ENCODE measurements around the gene CCNL1. TPM values are rescaled to one million over a fixed set of nuclear protein-coding genes. Genes with fewer than 3 reads are reported as not detected.

The CCNL1 gene
- total RNA-seq, 2 experiments from 2014 or later, result 180 to 191 TPM

DNA sequence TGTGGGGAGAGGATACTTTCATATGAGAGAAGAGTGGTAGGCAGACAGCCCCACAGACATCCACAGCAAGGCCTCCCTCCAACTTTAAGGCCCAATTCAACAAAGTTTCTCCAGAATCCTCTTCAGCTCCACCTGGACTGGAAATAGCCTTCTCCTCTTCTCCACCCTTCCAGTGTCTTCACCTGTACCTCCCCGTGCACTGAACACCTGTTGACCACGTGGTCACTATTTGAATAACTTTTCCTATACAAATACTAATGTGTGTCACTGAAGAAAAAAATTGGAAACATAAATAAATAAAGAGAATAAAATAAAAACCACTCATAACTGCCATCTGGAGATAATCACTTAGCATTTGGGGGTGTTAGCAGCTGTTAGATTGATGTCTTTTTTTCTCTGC is 52.9 kb downstream of the CCNL1 start:
- H3K36me3 Mint-ChIP-seq (ENCODE audit: low read depth), result no peaks in the 10 kb centered on the region
- intact Hi-C loops (cut with micrococcal nuclease), result no loop called here
- H3K27ac Mint-ChIP-seq, result no peak overlapping the region
- no peaks in the 10 kb centered on the region for H3K9me3 Mint-ChIP-seq
- POLR2A ChIA-PET, result interaction anchor here (0.7 to 2.2 kb wide), 5 partner anchors 10 to 21 kb away, joined by 3 to 6 read pairs (median 4); no protein-coding TSS in a partner anchor
- DNase-seq (no peak), ATAC-seq (no peak)
- CTCF ChIA-PET, result interaction anchor here (0.6 to 3.8 kb wide), 2 partner anchors 30 to 459 kb away, joined by 3 to 13 read pairs; no protein-coding TSS in a partner anchor
- peaks cover 16% of the 10 kb centered on the region for H3K4me1 Mint-ChIP-seq (ENCODE audit: low read depth)
- no peak overlapping the region for H3K4me3 Mint-ChIP-seq
- H3K27me3 Mint-ChIP-seq, result no peaks in the 10 kb centered on the region
- TF ChIP-seq, protein P1, sequence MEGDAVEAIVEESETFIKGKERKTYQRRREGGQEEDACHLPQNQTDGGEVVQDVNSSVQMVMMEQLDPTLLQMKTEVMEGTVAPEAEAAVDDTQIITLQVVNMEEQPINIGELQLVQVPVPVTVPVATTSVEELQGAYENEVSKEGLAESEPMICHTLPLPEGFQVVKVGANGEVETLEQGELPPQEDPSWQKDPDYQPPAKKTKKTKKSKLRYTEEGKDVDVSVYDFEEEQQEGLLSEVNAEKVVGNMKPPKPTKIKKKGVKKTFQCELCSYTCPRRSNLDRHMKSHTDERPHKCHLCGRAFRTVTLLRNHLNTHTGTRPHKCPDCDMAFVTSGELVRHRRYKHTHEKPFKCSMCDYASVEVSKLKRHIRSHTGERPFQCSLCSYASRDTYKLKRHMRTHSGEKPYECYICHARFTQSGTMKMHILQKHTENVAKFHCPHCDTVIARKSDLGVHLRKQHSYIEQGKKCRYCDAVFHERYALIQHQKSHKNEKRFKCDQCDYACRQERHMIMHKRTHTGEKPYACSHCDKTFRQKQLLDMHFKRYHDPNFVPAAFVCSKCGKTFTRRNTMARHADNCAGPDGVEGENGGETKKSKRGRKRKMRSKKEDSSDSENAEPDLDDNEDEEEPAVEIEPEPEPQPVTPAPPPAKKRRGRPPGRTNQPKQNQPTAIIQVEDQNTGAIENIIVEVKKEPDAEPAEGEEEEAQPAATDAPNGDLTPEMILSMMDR (IDR thresholded peaks at IDR 0.05), result no peak

DNA sequence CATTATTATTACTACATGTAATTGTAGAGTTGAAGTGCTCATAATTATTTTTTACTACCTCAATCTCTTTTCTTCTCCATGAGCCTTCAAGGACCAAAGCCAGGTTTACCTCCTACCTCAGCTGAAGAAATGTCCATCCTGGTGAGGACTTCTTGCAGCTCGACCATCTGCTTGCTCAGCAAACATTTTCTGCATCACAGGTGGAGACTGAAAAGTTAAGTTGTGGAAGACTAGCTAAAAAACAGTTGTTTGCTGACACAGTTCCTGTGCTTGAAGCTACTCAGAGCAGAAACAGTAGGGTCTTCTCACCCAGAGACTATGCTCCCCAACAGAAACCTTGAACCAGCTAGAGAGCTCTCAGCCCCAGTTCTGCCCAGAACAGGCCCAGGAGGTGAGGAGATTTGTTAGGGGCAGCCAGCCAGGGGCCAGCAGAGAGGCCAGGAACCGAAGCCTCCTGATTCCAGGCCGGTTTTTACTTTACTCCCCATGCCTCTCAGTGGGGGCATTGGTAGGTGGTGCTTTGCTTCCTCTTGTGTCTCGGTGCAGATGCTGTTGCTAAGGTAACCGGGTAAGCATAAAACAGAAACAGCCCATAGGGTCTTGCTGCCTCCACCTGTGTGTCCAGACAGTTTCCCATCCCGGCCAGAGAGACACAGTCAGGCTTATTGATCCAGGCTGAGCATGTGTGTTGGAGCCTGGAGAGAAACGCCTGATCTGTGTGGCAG is 54.9 kb downstream of the CCNL1 start:
- H3K4me1 Mint-ChIP-seq (ENCODE audit: low read depth), result peaks cover 17% of the 10 kb centered on the region
- TF ChIP-seq, protein P1 (IDR thresholded peaks at IDR 0.05), result no peak
- H3K4me3 Mint-ChIP-seq, result no peak overlapping the region
- ChIA-PET CTCF (interaction anchor here (0.9 to 3.8 kb wide), 4 partner anchors 16 to 32 kb away, joined by 3 to 13 read pairs (median 3); no protein-coding TSS in a partner anchor), POLR2A (interaction anchor here (1.5 kb wide), 1 partner anchor 10 kb away, joined by 4 read pairs; no protein-coding TSS in a partner anchor)
- no peaks in the 10 kb centered on the region for H3K36me3 Mint-ChIP-seq (ENCODE audit: low read depth)
- H3K27ac Mint-ChIP-seq, result no peak overlapping the region
- intact Hi-C loops (cut with micrococcal nuclease), result no loop called here
- no peaks in the 10 kb centered on the region for H3K9me3 Mint-ChIP-seq
- ATAC-seq (peak; percentile 32), DNase-seq (no peak)
- H3K27me3 Mint-ChIP-seq, result no peaks in the 10 kb centered on the region

DNA sequence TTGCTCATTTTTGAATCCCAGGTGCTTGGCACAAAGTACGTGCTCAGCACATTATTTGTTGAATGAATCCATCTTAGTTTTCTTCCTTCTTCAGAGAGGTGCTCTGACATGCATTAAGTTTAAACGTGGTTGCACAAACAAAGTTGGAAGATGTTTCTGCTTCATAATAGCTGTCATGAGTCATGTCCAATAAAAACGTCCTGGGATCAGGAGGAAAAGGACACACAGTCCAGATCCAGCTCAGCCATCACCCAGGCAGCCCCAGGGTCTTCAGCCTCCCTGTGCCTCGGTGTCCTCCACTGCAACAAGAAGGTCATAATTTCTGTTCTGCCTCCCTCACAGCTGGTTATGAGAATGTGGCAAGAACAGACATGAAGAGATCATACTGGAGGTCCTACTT is 55.4 kb downstream of the CCNL1 start:
- TF ChIP-seq, protein P1 (IDR thresholded peaks at IDR 0.05), result no peak
- no peak overlapping the region for H3K27ac Mint-ChIP-seq
- H3K36me3 Mint-ChIP-seq (ENCODE audit: low read depth), result no peaks in the 10 kb centered on the region
- DNase-seq, result no peak
- peaks cover 22% of the 10 kb centered on the region for H3K4me1 Mint-ChIP-seq (ENCODE audit: low read depth)
- ChIA-PET CTCF (interaction anchor here (0.9 to 3.8 kb wide), 3 partner anchors 15 to 33 kb away, joined by 3 to 13 read pairs (median 3); no protein-coding TSS in a partner anchor), POLR2A (interaction anchor here (1.4 to 1.5 kb wide), 2 partner anchors 9 to 16 kb away, joined by 3 to 4 read pairs; no protein-coding TSS in a partner anchor)
- no peaks in the 10 kb centered on the region for H3K9me3 Mint-ChIP-seq
- no peak overlapping the region for H3K4me3 Mint-ChIP-seq
- no peaks in the 10 kb centered on the region for H3K27me3 Mint-ChIP-seq
- intact Hi-C loops (cut with micrococcal nuclease), result no loop called here
- no peak for ATAC-seq

DNA sequence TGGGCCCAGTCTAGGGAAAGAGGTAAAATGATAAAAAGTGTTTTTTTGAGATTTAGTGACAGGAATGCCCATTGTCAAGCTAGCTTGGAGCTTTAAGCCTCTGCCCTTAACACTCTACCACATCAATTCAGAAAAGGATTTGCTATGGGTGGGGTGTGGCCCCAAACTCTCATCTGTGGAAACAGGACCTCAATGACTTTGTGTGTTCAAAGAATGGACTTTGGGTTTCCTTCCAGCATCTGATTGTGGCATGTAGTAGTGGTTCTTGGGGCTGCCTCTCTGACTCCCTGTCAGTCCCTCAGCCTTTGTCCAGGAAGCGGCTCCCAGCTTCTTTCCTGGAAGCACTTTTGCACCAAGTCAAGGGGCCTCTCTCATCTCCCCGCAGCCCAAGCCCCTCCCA is 56.1 kb downstream of the CCNL1 start:
- peaks cover 28% of the 10 kb centered on the region for H3K4me1 Mint-ChIP-seq (ENCODE audit: low read depth)
- H3K27me3 Mint-ChIP-seq, result no peaks in the 10 kb centered on the region
- POLR2A ChIA-PET, result interaction anchor here (0.9 to 1.5 kb wide), 3 partner anchors 9 to 24 kb away, joined by 3 to 4 read pairs (median 3); no protein-coding TSS in a partner anchor

More for the DNA sequence above, 56.1 kb downstream of the CCNL1 start:
- Mint-ChIP-seq H3K27ac (peak overlapping the region; percentile 66), H3K4me3 (no peak overlapping the region), H3K36me3 (ENCODE audit: low read depth) (no peaks in the 10 kb centered on the region), H3K9me3 (no peaks in the 10 kb centered on the region)
- DNase-seq, result no peak
- intact Hi-C loops (cut with micrococcal nuclease), result no loop called here
- no peak for ATAC-seq
- TF ChIP-seq, protein P1 (IDR thresholded peaks at IDR 0.05), result no peak
- CTCF ChIA-PET, result interaction anchor here (1.1 to 3.8 kb wide), 3 partner anchors 9 to 33 kb away, joined by 3 to 13 read pairs (median 4); no protein-coding TSS in a partner anchor
